NT2/D1 (cell line): ENCODE measurements around the gene GRK4.

ENCODE experiments used
- YY1 ChIP-seq: IDR thresholded peaks from 2 replicates; pipeline ENCODE4 v1.6.1; 2011; ENCODE audit not compliant: insufficient read length, insufficient read depth
- ZNF274 ChIP-seq: IDR thresholded peaks from 2 replicates; pipeline ENCODE4 v1.6.1; 2011; ENCODE audit warnings: mild to moderate bottlenecking, low read depth, low read length

DNA sequence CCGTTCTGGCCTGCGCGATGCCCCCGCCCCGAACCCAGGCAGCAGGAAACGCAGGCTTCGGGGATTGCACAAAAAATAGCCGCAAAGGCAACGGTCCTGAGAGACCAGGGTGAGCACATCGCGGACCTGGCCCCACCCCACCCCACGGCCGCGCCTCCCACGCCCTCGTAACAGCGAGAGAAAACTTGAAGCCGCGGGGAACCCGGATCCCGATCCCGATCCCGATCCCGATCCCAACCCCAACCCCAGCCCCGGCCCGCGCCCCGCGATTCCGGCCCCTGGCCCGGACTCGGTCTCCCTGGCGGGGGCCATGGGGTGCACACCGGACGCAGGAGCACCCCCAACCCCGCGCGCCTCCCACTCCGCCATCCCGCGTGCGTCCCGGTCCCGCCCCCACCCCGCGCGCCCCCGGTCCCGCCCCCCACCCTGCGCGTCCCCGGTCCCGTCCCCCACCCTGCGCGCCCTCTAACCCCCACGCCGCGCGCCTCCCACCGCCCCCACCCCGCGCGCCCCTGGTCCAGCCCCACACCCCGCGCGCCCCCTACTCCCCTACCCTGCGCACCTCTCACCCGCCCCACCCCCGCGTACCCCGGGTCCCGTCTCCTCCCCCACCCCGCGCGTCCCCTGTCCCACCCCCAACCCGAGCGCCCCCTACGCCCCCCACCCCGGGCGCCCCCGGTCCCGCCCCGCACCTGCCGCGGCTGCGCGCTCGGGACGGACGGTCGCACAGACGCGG, 29.1 kb upstream of the GRK4 start:
- TF ChIP-seq YY1 (no peak), ZNF274 (no peak)
